ENCODE results near the gene PYGB. TPM values are rescaled to one million over a fixed set of nuclear protein-coding genes. Genes with fewer than 3 reads are reported as not detected.

The PYGB gene
- total and polyA plus RNA-seq, 2 donors (not counting 1 experiment from before 2014, with no cell fraction given), result 22.5 to 30.6 TPM

GRCh38 chr20:25340380-25340779 lies 92.5 kb downstream of the PYGB start:
- CTCF ChIA-PET, result no interaction called here

More at GRCh38 chr20:25340380-25340779, 92.5 kb downstream of the PYGB start:
- Histone ChIP-seq H3K4me3 (ENCODE audit: control extremely low read depth in 1 of 5, extremely low read depth in 1 of 5, insufficient read depth in 1 of 5, low read depth in 2 of 5, low read length in 4 of 5) (no peak overlapping the region), H4K20me1 (ENCODE audit: control insufficient read depth, insufficient read depth, low read length, poor library complexity, severe bottlenecking) (no peaks in the 10 kb centered on the region), H3K9me3 (ENCODE audit: control extremely low read depth in 1 of 3, control insufficient read depth in 2 of 3, insufficient read depth in 1 of 3, low read length in 2 of 3) (peaks cover 0 to 4% (median 0%) of the 10 kb centered on the region in 3 donors), H3K4me1 (ENCODE audit: control insufficient read depth in 2 of 2, insufficient read depth in 2 of 2, low read length in 2 of 2) (no peaks in the 10 kb centered on the region), H3K79me2 (ENCODE audit: control insufficient read depth, insufficient read depth, low read length) (peaks cover 44% of the 10 kb centered on the region), H2AFZ (ENCODE audit: insufficient read depth, low read depth, low read length, poor library complexity, severe bottlenecking) (no peak overlapping the region), H3K9ac (ENCODE audit: low read length) (no peak overlapping the region), H3K36me3 (replicated peaks in 1 of 2; ENCODE audit: control extremely low read depth in 1 of 2, control insufficient read depth in 1 of 2, extremely low read depth in 1 of 2, insufficient read depth in 2 of 2, low read length in 1 of 2) (peaks cover 0 to 4% of the 10 kb centered on the region in 2 experiments), H3K4me2 (replicated peaks; ENCODE audit: low read depth, low read length, poor library complexity, severe bottlenecking) (no peak overlapping the region), H3K27me3 (replicated peaks in 1 of 4; ENCODE audit: control extremely low read depth in 1 of 4, control insufficient read depth in 3 of 4, insufficient read depth in 4 of 4, low read length in 3 of 4) (no peaks in the 10 kb centered on the region), H3K27ac (ENCODE audit: low read length in 2 of 2) (no peak overlapping the region)
- ATAC-seq (ENCODE audit: low read depth) (no peak), DNase-seq (no peak)
- Mint-ChIP-seq H3K4me3 (no peak overlapping the region), H3K27ac (no peak overlapping the region), H3K9me3 (ENCODE audit: insufficient read depth) (no peaks in the 10 kb centered on the region), H3K27me3 (no peaks in the 10 kb centered on the region), H3K4me1 (peaks cover 16% of the 10 kb centered on the region)
- POLR2A ChIA-PET, result no interaction called here
- intact Hi-C loops (cut with micrococcal nuclease), result no loop called here
- TF ChIP-seq CTCF (IDR thresholded peaks at IDR 0.05) (no peak), EZH2 (IDR thresholded peaks at IDR 0.05; ENCODE audit: borderline replicate concordance, insufficient read depth, low read depth, low read length, poor library complexity, severe bottlenecking) (no peak)
- no CpG with 5 or more reads among the region's 1 CpG for WGBS (ENCODE audit: insufficient coverage)

Data from B cell (primary cell).